HG03571 (cell line): ENCODE data around the gene FGFR3.

Experiments
- ATAC-seq: cut with Tn5 transposase; IDR thresholded peaks from one replicate; pipeline ENCODE4 v1.9.1; 2021; ENCODE audit not compliant: unreplicated experiment

Gene FGFR3

GRCh38 chr4:1786544-1787362, 6.3 kb upstream of the FGFR3 start:
- no peak for ATAC-seq

GRCh38 chr4:1787411-1788077, 5.5 kb upstream of the FGFR3 start:
- ATAC-seq = no peak

GRCh38 chr4:1788254-1788973, 4.7 kb upstream of the FGFR3 start:
- no peak for ATAC-seq

GRCh38 chr4:1789552-1789951, 3.5 kb upstream of the FGFR3 start:
- ATAC-seq = no peak

- ATAC-seq = no peak
These were observed 3.1 kb upstream of the FGFR3 start for GRCh38 chr4:1790005-1790404.

GRCh38 chr4:1792158-1792831, 798 bp upstream of the FGFR3 start:
- ATAC-seq = no peak

GRCh38 chr4:1793496-1793840, 375 bp downstream of the FGFR3 start:
- ATAC-seq = no peak

GRCh38 chr4:1793940-1794808, 1.1 kb downstream of the FGFR3 start:
- ATAC-seq = no peak

GRCh38 chr4:1794809-1795298, 1.8 kb downstream of the FGFR3 start:
- no peak for ATAC-seq

GRCh38 chr4:1795299-1796195, 2.5 kb downstream of the FGFR3 start:
- no peak for ATAC-seq

- ATAC-seq = no peak
These were observed 3.6 kb downstream of the FGFR3 start for GRCh38 chr4:1796486-1797204.

- no peak for ATAC-seq
These were observed 4.3 kb downstream of the FGFR3 start for GRCh38 chr4:1797298-1797860.

- ATAC-seq = no peak
These were observed 4.9 kb downstream of the FGFR3 start for GRCh38 chr4:1797861-1798579.

GRCh38 chr4:1798580-1799386, 5.7 kb downstream of the FGFR3 start:
- no peak for ATAC-seq

- ATAC-seq = no peak
These were observed 6.6 kb downstream of the FGFR3 start for GRCh38 chr4:1799387-1800375.

- no peak for ATAC-seq
These were observed 7.7 kb downstream of the FGFR3 start for GRCh38 chr4:1800805-1801204.
